HCT116 (cell line): Measurements from ENCODE around the gene PPDPF.

ENCODE experiments used
- ATF3 ChIP-seq: IDR thresholded peaks from 2 replicates; pipeline ENCODE4 v1.6.1; 2012
- EGR1 ChIP-seq: IDR thresholded peaks from 2 replicates; pipeline ENCODE4 v1.6.1; 2012; ENCODE audit warnings: low read depth
- POLR2A ChIP-seq: IDR thresholded peaks from 2 replicates; pipeline ENCODE4 v1.7.0; 2011; ENCODE audit warnings: borderline replicate concordance; ENCODE audit not compliant: insufficient read depth, insufficient read length; ENCODE audit errors: extremely low read depth
- POLR2AphosphoS5 ChIP-seq: IDR thresholded peaks from 2 replicates; pipeline ENCODE4 v1.6.1; 2011; ENCODE audit warnings: mild to moderate bottlenecking, low read depth, low read length, moderate library complexity
- RAD21 ChIP-seq: IDR thresholded peaks from 2 replicates; pipeline ENCODE4 v1.6.1; 2012; ENCODE audit warnings: low read depth, mild to moderate bottlenecking
- SIN3A ChIP-seq: IDR thresholded peaks from 2 replicates; pipeline ENCODE4 v1.6.1; 2012; ENCODE audit warnings: low read depth
- TCF7L2 ChIP-seq: IDR thresholded peaks from 2 replicates; pipeline ENCODE4 v1.7.0; 2011; ENCODE audit warnings: borderline replicate concordance, inconsistent platforms; ENCODE audit not compliant: insufficient read depth, insufficient read length; ENCODE audit errors: extremely low read depth
- TF ChIP-seq, protein P1 (sequence below), 3 experiments: fragments of 200-600 bp in 1 of 3; sonication (generic) in 1 of 3; IDR thresholded peaks in 2 of 3; conservative IDR thresholded peaks in 1 of 3; 2 replicates each; pipeline ENCODE4 v1.5.1; 2012 to 2017; ENCODE audit warnings: low read depth in 2 of 3, low read length in 2 of 3, antibody characterized with exemption in 1 of 3, borderline replicate concordance in 1 of 3, control low read depth in 1 of 3, mild to moderate bottlenecking in 1 of 3, mixed read lengths in 1 of 3, mixed run types in 1 of 3, moderate library complexity in 1 of 3; ENCODE audit not compliant: insufficient read depth in 1 of 3

DNA sequence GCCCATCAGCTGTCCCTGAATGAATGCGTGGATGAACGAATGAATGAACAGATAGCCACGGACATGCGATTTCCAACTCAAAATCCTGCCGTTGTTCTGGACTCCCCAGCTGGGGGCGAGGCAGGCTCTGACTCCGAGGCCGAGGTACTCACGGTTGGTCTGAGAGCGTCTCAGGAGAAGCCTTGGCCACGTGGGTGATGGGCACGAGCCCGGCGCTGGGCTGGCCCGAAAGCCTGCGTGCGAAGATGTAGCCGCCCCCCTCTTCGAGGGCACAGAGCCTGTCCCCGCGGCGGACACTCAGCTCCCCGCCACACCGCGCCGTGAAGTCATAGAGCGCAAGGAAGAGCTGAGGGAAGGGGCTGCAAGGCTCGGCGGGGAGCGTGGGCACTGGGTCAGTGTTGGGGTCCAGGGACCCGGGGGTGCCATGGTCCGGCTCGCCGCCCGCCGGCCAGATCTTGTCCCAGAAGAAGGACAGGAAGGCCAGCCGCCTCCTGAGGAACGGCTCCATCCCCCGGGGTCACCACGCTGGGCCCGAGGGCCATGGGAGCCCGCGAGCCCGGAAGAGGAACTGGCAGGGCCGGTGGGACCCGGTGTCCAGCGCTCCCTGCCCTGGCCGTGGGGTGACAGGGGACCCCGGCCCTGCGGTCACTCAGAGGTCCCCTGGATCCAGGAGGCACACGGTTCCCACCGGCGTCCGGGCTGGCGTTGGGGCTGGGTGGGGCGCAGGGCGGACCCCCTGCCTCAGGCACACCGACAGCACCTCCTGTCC, 26.6 kb downstream of the PPDPF start:
- TF ChIP-seq, protein P1, sequence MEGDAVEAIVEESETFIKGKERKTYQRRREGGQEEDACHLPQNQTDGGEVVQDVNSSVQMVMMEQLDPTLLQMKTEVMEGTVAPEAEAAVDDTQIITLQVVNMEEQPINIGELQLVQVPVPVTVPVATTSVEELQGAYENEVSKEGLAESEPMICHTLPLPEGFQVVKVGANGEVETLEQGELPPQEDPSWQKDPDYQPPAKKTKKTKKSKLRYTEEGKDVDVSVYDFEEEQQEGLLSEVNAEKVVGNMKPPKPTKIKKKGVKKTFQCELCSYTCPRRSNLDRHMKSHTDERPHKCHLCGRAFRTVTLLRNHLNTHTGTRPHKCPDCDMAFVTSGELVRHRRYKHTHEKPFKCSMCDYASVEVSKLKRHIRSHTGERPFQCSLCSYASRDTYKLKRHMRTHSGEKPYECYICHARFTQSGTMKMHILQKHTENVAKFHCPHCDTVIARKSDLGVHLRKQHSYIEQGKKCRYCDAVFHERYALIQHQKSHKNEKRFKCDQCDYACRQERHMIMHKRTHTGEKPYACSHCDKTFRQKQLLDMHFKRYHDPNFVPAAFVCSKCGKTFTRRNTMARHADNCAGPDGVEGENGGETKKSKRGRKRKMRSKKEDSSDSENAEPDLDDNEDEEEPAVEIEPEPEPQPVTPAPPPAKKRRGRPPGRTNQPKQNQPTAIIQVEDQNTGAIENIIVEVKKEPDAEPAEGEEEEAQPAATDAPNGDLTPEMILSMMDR (IDR thresholded peaks at IDR 0.05 in 2 of 3, conservative IDR thresholded peaks at IDR 0.05 in 1 of 3; ENCODE audit: borderline replicate concordance in 1 of 3, insufficient read depth in 1 of 3, low read depth in 2 of 3, low read length in 2 of 3), result no peak
- no peak for TF ChIP-seq TCF7L2
- TF ChIP-seq RAD21, result no peak
- no peak for TF ChIP-seq POLR2A
- no peak for TF ChIP-seq SIN3A
- TF ChIP-seq POLR2AphosphoS5, result no peak
- no peak for TF ChIP-seq ATF3
- TF ChIP-seq EGR1, result no peak
